Dermis blood vessel endothelial cell (primary cell): ENCODE results near the gene RAB11A. TPM values are rescaled to one million over a fixed set of nuclear protein-coding genes. Genes with fewer than 3 reads are reported as not detected.

ENCODE experiments used
- DNase-seq: peaks from one replicate; pipeline ENCODE4 v3.0.0; 2010
- total RNA-seq: library from RNA; depleted of rRNA; stranded (reverse); fragments of >200 nt; gene quantifications from 2 replicates; pipeline ENCODE4 v1.2.3, GENCODE V29; 2014

Gene RAB11A
- total RNA-seq, 1 donor from 2014 or later, result 485 TPM

GRCh38 chr15:65887565-65887964 is 18.3 kb downstream of the RAB11A start:
- no peak for DNase-seq

DNA sequence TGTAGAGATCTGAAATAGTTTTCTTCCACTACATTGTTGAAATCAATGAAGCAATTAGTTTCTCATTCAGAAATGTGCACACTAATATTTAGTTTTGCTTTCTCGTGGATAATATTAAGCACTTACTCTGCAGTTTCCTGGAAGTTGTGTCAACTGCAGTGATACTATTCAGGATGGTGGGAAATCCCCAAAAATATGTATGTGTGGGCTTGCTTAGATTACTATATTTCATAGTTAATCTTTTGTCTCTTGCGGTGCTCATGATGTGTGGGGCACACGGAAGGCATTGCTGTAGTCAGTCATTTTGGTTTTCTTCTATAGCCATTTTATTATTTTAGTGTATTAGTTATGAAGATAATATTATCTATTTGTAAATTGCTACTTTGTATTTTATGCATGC is 19.7 kb downstream of the RAB11A start:
- peak; percentile 22 for DNase-seq

DNA sequence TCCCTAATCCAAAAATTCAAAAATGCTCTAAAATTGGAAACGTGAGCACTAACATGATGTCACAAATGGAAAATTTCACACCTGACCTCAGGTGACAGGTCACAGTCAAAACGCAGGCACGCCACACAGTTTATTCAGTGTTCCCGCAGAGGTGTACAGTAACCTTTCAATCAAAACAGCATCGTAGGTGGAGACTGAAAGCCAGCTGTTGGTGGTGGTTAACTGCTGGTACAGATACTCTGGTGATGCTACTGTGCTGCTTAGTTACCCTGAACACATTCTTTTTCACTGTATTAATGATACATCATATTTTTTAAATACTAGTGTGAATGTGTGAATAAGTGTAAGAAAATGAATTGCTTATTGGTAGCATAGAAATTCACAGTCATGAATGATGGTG is 23.8 kb downstream of the RAB11A start:
- DNase-seq, result no peak

DNA sequence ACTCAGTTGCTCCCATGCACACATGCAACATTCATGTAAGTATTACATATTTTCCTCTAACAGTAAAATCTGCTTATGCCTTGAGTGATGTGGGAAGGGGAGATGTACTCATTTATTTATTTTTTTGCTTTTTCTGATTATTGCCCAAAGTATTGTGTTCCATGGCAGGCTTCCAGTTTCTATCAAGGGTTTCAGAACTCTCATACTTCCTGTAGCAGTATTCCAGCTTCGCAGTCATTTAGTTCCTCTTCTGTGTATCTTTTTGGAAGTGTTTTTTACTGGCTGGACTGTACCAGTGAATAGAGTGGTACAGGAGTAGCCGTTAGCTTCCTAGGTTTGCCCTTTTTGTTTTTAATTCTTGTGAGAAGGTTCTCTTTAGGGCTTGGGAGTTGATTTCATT is 26.9 kb downstream of the RAB11A start:
- DNase-seq, result peak; percentile 49

DNA sequence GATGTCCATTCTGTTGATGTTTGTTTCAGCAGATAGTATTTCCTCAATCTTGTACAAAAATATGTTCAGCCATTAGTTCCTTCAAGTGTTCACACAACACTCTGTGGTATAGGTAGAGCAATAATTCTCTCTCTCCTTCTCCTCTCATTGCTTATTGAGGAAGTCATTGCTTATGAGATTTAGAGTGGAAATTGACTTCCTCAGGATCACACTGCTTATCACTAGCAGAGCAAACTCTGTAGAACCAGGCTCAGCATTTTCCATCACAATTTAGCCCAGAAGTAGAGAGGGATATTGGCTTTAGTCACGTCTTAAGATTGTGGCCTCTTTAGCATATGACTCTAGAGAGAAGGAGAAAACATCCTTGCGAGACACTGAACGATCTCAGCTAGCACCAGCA is 31.2 kb downstream of the RAB11A start:
- no peak for DNase-seq

DNA sequence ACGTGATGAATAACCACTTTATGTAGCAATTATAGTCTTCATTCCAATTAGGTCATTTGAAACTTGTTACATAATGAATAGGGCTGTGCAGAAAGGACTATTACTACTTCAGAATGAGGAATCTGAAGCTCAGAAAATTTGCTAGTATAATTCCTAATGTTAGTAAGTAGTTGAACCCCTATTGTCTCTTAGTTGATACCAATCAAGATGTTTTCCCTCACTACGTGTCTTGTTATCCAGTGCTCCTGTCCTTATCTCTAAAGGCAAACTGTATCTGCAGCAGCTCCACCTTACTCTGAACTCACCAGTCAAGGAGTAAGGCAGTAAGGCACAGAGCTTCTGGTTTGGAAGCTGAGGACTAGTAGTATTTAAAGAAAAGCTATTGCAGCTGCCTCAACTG is 32.0 kb downstream of the RAB11A start:
- DNase-seq, result no peak

- DNase-seq, result no peak
Measured at GRCh38 chr15:65901836-65902235, 32.5 kb downstream of the RAB11A start.

DNA sequence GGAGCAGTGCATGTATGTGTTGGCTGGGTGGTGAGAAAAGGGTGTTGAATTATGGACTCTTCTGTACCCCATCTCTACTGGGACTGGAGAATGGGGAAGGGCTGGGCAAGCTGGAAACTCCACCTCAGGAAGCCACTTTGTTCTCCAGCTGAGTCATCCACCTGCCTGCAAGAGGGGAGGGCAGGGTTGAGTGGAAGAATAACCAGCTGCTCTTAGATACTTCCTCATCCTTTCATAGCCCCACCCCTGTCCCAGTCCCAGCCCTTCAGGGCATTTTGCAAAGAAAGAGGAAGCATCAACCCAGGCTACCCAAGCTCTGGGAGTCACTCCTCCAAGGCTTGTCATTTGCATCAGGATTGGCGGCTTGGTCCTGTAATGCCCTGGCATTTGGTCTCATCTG is 33.1 kb downstream of the RAB11A start:
- DNase-seq, result peak; percentile 68

GRCh38 chr15:65903296-65904073 is 34.2 kb downstream of the RAB11A start:
- DNase-seq, result peak; percentile 15

- DNase-seq, result peak; percentile 24
Measured at GRCh38 chr15:65904301-65904700, 35.0 kb downstream of the RAB11A start.

- DNase-seq, result no peak
Measured at GRCh38 chr15:65906396-65906795, 37.1 kb downstream of the RAB11A start.

- no peak for DNase-seq
Measured at GRCh38 chr15:65907661-65908060, 38.4 kb downstream of the RAB11A start.

GRCh38 chr15:65908876-65909275 is 39.6 kb downstream of the RAB11A start:
- DNase-seq, result no peak

DNA sequence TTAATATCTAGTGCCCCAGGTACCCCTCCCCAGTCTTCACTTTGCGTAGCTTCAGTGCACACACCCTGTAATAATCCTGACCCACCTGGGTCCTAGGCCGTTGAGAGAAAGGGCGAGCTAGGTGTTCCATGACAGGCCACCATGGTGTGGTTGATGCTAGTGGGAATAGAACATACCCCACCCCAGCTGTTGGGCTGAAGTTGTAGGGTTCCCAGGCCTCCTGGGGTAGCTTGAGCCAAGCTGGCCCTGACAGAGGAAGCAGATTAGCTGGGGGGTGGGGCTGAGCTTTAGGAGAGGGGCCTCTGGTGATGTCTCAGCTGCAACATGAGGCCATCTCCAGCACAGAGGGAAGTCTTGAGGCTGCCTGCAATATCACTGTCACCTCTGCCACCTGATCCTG is 40.5 kb downstream of the RAB11A start:
- no peak for DNase-seq

DNA sequence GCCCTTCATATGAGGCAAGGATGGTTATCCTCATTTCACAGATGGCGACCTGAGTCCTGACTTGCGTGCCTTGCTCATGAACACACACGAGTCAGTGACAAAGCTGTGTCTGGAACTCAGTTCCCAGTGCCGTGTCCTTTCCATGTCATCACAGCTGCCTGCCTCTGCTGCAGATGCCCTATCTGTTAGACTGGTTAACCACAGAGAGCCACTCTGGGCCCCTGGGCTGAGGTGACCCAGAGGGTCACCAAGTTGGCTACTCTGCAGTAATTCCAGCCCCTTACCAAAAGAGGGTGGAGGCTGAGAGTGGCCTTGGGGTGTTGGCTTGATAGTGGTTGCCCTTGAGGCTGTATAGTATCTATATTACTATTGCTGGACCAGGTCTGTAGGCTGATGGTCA is 41.0 kb downstream of the RAB11A start:
- no peak for DNase-seq

DNA sequence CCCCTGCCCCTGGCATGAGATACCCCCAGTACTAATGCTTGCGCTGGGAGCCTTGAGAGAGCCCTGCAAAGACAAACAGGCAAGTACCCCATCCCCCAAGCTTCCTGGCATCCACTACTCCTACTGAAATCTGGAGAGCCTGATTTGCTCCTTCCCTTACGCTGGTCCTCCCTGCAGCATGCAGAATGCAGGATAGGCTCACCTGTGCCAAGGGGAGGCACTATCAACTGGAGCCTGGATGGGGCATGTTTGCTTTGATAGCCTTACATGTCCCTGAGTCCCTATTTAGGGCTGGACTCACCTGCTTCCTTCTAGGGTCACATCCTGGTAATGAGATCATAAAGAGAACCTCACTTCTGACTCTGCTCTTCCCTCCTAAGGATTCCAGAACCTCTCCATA is 42.9 kb downstream of the RAB11A start:
- DNase-seq, result no peak

- DNase-seq, result no peak
Measured at GRCh38 chr15:65913631-65914199, 44.4 kb downstream of the RAB11A start.

GRCh38 chr15:65914386-65914785 is 45.1 kb downstream of the RAB11A start:
- no peak for DNase-seq

DNA sequence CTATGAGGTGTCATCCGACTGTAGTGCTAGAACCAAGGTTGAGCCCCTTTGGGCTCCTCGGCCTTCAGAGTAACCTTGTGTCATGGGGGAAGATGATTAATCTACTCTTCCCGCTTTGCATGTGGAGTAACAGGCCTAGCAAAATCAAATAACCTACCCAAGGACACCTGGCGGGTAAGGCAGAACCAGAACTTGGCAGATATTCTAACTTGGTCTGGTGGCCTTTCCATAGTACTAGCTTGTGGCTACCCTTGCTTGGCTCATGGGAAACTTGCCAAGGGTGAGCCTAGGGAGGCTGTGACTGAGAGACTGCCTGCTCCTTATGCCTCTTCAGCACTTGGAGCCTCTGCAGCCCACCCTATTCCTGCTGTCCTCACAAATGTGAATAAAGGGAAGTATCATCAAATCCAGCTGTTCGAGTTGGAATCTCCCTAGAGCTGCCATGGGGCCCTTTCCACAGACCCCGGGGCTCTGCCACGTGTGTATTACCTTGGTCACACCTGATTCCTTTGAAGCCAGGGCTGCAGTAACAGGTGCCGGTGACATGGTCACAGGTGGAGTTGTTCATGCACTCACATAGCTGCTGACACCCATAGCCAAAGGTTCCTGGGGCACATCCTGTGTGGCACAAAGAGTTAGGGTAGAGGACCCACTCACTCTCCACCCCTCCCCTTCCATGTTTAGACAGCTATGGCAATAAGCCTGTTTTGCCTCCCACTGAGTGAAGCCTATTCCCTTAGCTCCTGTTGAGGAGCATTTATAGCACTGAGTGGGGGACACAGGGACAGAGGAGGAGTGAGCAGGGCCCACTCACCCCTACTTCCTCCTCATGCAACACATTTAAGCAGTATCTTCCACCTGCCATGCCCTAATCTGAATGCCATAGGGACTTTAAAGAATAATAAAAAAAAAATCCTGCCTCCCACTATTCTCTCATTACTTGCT is 46.0 kb downstream of the RAB11A start:
- no peak for DNase-seq

DNA sequence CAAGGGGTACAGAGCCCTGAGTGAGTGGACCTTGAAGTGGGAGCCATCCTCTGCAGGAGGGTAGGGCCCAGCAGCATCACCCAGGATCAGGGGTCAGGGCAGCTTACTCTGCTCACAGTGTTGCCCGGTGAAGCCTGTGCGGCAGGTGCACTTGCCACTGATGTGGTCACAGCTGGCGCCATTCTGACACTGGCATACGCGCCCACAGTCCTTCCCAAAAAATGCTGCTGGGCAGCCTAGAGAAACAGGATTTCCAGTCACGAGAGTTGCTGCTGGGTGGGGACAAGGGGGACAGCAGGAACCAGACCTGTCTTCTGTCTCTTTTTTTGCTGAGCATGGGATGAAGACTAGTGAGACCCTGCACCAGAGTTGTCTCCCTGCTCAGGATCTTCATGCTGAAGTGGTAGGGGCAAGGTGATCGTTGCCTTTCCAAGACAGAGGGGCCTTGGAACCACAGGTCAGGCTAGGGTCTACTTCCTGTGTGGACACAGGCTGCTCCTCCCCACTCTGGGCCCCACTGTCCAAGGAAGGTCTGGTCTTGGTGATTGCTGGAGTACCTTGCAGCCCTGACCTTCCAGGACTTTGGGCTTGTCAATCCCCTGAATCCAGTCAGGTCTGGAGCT is 46.9 kb downstream of the RAB11A start:
- no peak for DNase-seq

DNA sequence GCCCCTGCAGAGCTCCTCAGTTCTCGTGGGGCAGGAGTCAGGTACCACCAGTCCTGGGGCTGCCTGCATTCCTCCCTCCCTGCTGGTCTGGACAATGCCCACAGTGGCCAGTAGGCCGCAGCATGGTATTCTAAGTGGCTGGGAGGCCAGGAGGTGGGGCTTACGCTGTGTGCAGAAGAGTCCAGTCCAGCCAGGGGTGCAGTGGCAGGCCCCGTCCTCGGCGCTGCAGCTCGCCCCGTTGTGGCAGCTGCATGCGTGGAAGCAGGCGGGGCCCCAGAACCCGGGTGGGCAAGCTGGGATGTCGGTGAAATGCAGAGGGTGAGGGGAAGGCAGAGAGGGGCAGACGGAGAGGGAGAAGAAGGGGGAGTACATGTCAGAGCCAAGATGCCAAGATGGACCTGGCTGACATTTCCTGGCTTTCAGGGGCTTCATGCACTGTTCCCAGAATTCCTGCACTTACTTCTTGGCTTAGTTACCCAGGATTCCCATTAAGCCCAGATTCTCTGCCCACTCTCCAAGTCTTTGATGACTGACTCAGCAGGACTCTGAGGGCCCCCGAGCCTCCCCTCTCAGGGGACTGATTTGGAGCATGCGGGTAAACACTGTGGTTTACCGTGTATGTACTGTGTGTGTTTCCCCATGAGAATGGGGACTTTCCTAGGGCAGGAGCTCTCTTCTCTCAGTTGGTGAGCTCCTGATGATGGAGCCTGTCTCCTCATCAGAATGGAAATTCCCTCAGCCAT is 47.5 kb downstream of the RAB11A start:
- DNase-seq, result peak; percentile 74

DNA sequence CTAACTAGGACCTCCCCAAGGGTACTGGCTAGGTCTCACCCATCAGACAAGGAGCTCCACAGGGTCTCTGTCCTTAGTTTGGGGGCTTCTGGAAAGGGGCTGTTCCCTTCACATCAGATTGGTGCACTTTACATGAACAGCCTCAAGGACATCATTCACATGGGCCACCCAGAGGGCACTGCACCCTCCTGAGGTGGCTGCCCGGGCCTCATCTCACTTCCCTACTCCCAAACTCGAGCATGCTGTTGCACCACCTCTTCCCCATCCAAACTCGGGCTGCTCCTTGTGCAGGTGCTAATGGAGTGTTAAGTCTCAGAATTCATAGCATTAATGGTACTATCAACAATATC is 48.1 kb downstream of the RAB11A start:
- no peak for DNase-seq
